ENCODE results near the gene KIAA0513. TPM values are rescaled to one million over a fixed set of nuclear protein-coding genes. Genes with fewer than 3 reads are reported as not detected.

The KIAA0513 gene
- total and polyA plus RNA-seq, 2 of the 13 experiments (the other 11 are each of a cell fraction or from before 2014, with no cell fraction given) = 1.8 TPM

GRCh38 chr16:85136702-85137322 is 109.2 kb downstream of the KIAA0513 start:
- no peaks in the 10 kb centered on the region for H3K9me3 ChIP-seq (ENCODE audit: low read length)
- WGBS (ENCODE audit: low lambda C conversion rate) = 1% methylated on average over 9 of the region's 17 CpGs
- no TSS peak for BruUV-seq (replicated peaks)
- peak; percentile 99 for FAIRE-seq
- peak overlapping the region; percentile 63 for H3K9ac ChIP-seq (ENCODE audit: insufficient read depth, low read depth, low read length)
- peak overlapping the region; percentile 80 for H3K27ac ChIP-seq (ENCODE audit: extremely low read length, insufficient read depth, low read length)
- no peaks in the 10 kb centered on the region for H3K79me2 ChIP-seq (ENCODE audit: insufficient read depth, low read length)
- POLR2A ChIA-PET = interaction anchor here (0.7 to 11.3 kb wide), 23 partner anchors 8 to 379 kb away, joined by 3 to 293 read pairs (median 5); no protein-coding TSS in a partner anchor
- intact Hi-C loops (cut with micrococcal nuclease; ENCODE audit: unreplicated experiment) (loop anchor here (2.0 kb wide), 1 partner anchor 30 kb away; no protein-coding TSS in a partner anchor), in situ Hi-C loops (cut with HindIII; ENCODE audit: extremely low pct_ligation_motif_present, low pct_unique_long_range_greater_than_20kb) (no loop called here)
- peaks cover 78% of the 10 kb centered on the region for H3K4me1 ChIP-seq (ENCODE audit: insufficient read depth, low read length)
- peak; percentile 95 for DNase-seq (ENCODE audit: low spot score)
- H3K4me3 ChIP-seq (replicated peaks in 1 of 3; ENCODE audit: insufficient read depth in 1 of 3, low read depth in 2 of 3, low read length in 3 of 3) = peak overlapping the region; percentile 49 to 76 (median 60)
- H3K36me3 ChIP-seq (replicated peaks in 1 of 2; ENCODE audit: control insufficient read depth in 1 of 2, insufficient read depth in 2 of 2, low read length in 2 of 2) = no peaks in the 10 kb centered on the region
- no peaks in the 10 kb centered on the region; a peak in 2 of 5 replicates for H3K27me3 ChIP-seq (ENCODE audit: control insufficient read depth in 1 of 2, insufficient read depth in 2 of 2, low read length in 2 of 2)
- peak overlapping the region; percentile 94 for H3K4me2 ChIP-seq (ENCODE audit: low read depth, low read length)
- no peaks in the 10 kb centered on the region for H4K20me1 ChIP-seq (ENCODE audit: insufficient read depth, low read length)
- CTCF ChIA-PET (ENCODE audit: low intra/inter-chr PET ratio, low total read pairs) = no interaction called here
- H2AFZ ChIP-seq (ENCODE audit: low read length) = no peak overlapping the region
- peak; percentile 89 for ATAC-seq
- TF ChIP-seq ZNF572 (CRISPR knock-in tag; IDR thresholded peaks at IDR 0.05) = no peak
- TF ChIP-seq, protein P1, sequence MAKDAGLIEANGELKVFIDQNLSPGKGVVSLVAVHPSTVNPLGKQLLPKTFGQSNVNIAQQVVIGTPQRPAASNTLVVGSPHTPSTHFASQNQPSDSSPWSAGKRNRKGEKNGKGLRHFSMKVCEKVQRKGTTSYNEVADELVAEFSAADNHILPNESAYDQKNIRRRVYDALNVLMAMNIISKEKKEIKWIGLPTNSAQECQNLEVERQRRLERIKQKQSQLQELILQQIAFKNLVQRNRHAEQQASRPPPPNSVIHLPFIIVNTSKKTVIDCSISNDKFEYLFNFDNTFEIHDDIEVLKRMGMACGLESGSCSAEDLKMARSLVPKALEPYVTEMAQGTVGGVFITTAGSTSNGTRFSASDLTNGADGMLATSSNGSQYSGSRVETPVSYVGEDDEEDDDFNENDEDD (CRISPR knock-in tag; IDR thresholded peaks at IDR 0.05; ENCODE audit: borderline replicate concordance) = peak; percentile 97
- TF ChIP-seq, protein P2, sequence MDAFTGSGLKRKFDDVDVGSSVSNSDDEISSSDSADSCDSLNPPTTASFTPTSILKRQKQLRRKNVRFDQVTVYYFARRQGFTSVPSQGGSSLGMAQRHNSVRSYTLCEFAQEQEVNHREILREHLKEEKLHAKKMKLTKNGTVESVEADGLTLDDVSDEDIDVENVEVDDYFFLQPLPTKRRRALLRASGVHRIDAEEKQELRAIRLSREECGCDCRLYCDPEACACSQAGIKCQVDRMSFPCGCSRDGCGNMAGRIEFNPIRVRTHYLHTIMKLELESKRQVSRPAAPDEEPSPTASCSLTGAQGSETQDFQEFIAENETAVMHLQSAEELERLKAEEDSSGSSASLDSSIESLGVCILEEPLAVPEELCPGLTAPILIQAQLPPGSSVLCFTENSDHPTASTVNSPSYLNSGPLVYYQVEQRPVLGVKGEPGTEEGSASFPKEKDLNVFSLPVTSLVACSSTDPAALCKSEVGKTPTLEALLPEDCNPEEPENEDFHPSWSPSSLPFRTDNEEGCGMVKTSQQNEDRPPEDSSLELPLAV (CRISPR knock-in tag; conservative IDR thresholded peaks at IDR 0.05; ENCODE audit: low read depth) = no peak; the same call in 1 of the 2 replicates
- TF ChIP-seq, protein P3, sequence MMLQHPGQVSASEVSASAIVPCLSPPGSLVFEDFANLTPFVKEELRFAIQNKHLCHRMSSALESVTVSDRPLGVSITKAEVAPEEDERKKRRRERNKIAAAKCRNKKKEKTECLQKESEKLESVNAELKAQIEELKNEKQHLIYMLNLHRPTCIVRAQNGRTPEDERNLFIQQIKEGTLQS (CRISPR knock-in tag; IDR thresholded peaks at IDR 0.05) = no peak
- 0 out of 2 replicates have a peak, but pooled peaks have one; percentile 77 for TF ChIP-seq ZNF30 (CRISPR knock-in tag; IDR thresholded peaks at IDR 0.05)
- TF ChIP-seq ZSCAN20 (CRISPR knock-in tag; IDR thresholded peaks at IDR 0.05; ENCODE audit: borderline replicate concordance) = no peak
- no peak for TF ChIP-seq FIP1L1 (IDR thresholded peaks at IDR 0.05; ENCODE audit: borderline replicate concordance, insufficient read depth, low read depth, low read length)
- no peak for TF ChIP-seq NFATC3 (CRISPR knock-in tag; IDR thresholded peaks at IDR 0.05)
- peak; percentile 4; the same call in 1 of the 2 replicates for TF ChIP-seq FOXA3 (CRISPR knock-in tag; IDR thresholded peaks at IDR 0.05)
- no peak for TF ChIP-seq ZNF841 (CRISPR knock-in tag; IDR thresholded peaks at IDR 0.05; ENCODE audit: borderline replicate concordance)
- TF ChIP-seq, protein P4, sequence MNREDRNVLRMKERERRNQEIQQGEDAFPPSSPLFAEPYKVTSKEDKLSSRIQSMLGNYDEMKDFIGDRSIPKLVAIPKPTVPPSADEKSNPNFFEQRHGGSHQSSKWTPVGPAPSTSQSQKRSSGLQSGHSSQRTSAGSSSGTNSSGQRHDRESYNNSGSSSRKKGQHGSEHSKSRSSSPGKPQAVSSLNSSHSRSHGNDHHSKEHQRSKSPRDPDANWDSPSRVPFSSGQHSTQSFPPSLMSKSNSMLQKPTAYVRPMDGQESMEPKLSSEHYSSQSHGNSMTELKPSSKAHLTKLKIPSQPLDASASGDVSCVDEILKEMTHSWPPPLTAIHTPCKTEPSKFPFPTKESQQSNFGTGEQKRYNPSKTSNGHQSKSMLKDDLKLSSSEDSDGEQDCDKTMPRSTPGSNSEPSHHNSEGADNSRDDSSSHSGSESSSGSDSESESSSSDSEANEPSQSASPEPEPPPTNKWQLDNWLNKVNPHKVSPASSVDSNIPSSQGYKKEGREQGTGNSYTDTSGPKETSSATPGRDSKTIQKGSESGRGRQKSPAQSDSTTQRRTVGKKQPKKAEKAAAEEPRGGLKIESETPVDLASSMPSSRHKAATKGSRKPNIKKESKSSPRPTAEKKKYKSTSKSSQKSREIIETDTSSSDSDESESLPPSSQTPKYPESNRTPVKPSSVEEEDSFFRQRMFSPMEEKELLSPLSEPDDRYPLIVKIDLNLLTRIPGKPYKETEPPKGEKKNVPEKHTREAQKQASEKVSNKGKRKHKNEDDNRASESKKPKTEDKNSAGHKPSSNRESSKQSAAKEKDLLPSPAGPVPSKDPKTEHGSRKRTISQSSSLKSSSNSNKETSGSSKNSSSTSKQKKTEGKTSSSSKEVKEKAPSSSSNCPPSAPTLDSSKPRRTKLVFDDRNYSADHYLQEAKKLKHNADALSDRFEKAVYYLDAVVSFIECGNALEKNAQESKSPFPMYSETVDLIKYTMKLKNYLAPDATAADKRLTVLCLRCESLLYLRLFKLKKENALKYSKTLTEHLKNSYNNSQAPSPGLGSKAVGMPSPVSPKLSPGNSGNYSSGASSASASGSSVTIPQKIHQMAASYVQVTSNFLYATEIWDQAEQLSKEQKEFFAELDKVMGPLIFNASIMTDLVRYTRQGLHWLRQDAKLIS (CRISPR knock-in tag; IDR thresholded peaks at IDR 0.05) = no peak
- TF ChIP-seq GLMP (CRISPR knock-in tag; IDR thresholded peaks at IDR 0.05; ENCODE audit: borderline replicate concordance) = 0 out of 2 replicates have a peak, but pooled peaks have one; percentile 81
- no peak for TF ChIP-seq KAT2B (IDR thresholded peaks at IDR 0.05; ENCODE audit: borderline replicate concordance, low read depth, low read length)

All from HepG2 (cell line).